Thyroid gland (tissue), 4 donors: Measurements from ENCODE around the gene TRMT1L.

Experiments
- POLR2A ChIP-seq, 2 donors: fragments of 450-650 bp; IDR thresholded peaks; one replicate each; pipeline ENCODE4 v1.6.1; 2017; ENCODE audit warnings: antibody characterized with exemption in 2 of 2, mild to moderate bottlenecking in 2 of 2, moderate library complexity in 1 of 2
- TF ChIP-seq, protein P1 (sequence below), 6 experiments: fragments of 200-600 bp in 3 of 6; fragments of 450-650 bp in 3 of 6; sonication (generic) in 3 of 6; IDR thresholded peaks; one replicate each; pipeline ENCODE4 v1.5.1; 2016 to 2019; ENCODE audit warnings: antibody characterized with exemption in 6 of 6, mild to moderate bottlenecking in 2 of 6, inconsistent platforms in 1 of 6, moderate library complexity in 1 of 6

DNA sequence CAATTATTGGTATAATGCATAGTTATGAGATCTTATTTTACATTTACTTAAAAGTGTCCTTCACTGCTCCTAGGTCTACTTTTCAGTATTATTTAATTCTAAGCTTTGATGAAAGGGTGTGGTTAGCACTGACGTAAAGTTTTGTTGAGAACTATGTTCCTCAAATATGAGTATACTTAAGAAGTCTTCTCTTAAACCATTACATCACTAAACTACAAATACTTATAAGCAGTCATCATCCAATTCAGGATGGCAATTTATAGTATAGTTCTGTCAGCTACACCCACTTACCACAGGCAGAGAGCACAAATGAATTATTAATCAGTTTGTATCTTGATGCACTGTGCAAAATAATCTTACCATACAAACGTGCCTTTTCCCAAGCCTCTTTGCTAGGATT lies 27.0 kb downstream of the TRMT1L start:
- TF ChIP-seq, protein P1, sequence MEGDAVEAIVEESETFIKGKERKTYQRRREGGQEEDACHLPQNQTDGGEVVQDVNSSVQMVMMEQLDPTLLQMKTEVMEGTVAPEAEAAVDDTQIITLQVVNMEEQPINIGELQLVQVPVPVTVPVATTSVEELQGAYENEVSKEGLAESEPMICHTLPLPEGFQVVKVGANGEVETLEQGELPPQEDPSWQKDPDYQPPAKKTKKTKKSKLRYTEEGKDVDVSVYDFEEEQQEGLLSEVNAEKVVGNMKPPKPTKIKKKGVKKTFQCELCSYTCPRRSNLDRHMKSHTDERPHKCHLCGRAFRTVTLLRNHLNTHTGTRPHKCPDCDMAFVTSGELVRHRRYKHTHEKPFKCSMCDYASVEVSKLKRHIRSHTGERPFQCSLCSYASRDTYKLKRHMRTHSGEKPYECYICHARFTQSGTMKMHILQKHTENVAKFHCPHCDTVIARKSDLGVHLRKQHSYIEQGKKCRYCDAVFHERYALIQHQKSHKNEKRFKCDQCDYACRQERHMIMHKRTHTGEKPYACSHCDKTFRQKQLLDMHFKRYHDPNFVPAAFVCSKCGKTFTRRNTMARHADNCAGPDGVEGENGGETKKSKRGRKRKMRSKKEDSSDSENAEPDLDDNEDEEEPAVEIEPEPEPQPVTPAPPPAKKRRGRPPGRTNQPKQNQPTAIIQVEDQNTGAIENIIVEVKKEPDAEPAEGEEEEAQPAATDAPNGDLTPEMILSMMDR (IDR thresholded peaks at IDR 0.05) = no peak
- TF ChIP-seq POLR2A (IDR thresholded peaks at IDR 0.05) = no peak
